AG04450 (cell line): ENCODE measurements around the gene ANTKMT. TPM values are rescaled to one million over a fixed set of nuclear protein-coding genes. Genes with fewer than 3 reads are reported as not detected.

Experiments
- CTCF ChIA-PET: fragments of 300-600, 350-600 bp; formaldehyde crosslinking; extraction: SDS; loops from one replicate; lab custom pipeline; 2022; ENCODE audit warnings: antibody characterized with exemption, inconsistent platforms; lab: Charles Lee
- POLR2A ChIA-PET: fragments of 350-600 bp; formaldehyde crosslinking; extraction: SDS; loops from one replicate; lab custom pipeline; 2021; ENCODE audit warnings: antibody characterized with exemption, inconsistent platforms; lab: Yijun Ruan, JAX
- DNase-seq: peaks from one replicate; pipeline ENCODE4 v3.0.0-alpha.2; 2011; ENCODE audit warnings: low read depth, low spot score
- H3K27ac ChIP-seq: one replicate; pipeline ENCODE4 v1.5.1; 2012; ENCODE audit warnings: low read depth, low read length, control low read depth
- H3K27me3 ChIP-seq: one replicate; pipeline ENCODE4 v1.6.0; 2012; ENCODE audit warnings: low read length; ENCODE audit not compliant: control insufficient read depth, insufficient read depth
- H3K4me3 ChIP-seq: 2 replicates; pipeline ENCODE4 v1.5.1; 2011; ENCODE audit warnings: mild to moderate bottlenecking, low read depth, low read length, control low read depth
- H3K9me3 ChIP-seq: 2 replicates; pipeline ENCODE4 v1.5.1; 2012; ENCODE audit warnings: low read length; ENCODE audit not compliant: control insufficient read depth, insufficient read depth
- polyA plus RNA-seq: library from polyadenylated mRNA; depleted of rRNA; stranded (reverse); fragments of >200 nt; gene quantifications from 2 replicates; pipeline ENCODE4 v1.2.3, GENCODE V29; 2011
- TF ChIP-seq, protein P1 (sequence below): IDR thresholded peaks from 2 replicates; pipeline ENCODE4 v1.5.1; 2011; ENCODE audit warnings: low read depth, low read length, control low read depth, inconsistent platforms

The ANTKMT gene
- polyA plus RNA-seq, 1 experiment = 5.3 TPM

DNA sequence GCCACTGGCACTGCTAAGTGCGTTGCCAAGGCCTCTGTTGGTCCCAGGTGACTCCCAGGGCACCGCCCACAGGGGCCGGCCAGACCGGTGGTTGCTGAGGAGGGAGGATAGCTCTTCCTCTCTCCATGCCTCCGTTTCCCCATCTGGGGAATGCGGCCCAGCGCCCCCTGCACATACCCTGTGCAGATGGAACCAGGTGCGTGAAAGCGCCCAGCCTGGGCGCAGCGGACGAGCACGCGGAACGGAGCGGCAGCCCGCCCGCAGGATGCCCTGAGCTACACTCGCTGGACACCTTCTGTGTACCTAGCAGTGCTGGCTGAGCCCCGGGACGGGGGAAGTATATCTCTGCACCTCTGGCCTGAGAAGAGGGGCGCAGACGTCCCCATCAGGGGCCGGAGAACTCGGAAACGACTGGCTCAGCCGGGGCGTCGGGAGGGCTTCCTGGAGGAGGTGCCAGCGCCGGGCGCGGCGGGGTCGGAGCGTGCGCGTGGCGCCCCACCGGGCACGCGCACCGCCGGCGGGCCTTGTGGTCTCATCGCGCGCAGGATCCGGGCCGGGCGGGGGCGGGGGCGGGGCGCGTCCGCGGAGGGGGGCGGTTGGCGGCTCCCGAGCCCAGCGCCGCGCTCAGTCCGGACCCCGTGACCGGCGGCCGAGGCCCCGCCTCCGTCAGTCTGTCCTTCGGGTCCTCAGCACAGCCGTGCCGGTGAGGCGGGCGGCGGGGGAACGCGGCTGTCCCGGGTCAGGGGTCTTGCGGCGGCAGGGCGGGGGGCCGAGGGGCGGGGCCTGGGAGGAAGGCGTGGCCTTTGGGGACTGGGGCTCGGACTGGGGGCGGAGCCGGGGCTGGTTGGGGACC is 5.7 kb downstream of the ANTKMT start, which contains the start of the genes CCDC78 and HAGHL:
TSS of gene CCDC78 (minus strand) at position 6 of the 853 bp plus-strand sequence. CDS start 76 bp downstream, outside the sequence.
TSS of gene HAGHL (plus strand) at position 669 of the 853 bp plus-strand sequence. CDS start 404 bp downstream, outside the sequence.
- TF ChIP-seq, protein P1, sequence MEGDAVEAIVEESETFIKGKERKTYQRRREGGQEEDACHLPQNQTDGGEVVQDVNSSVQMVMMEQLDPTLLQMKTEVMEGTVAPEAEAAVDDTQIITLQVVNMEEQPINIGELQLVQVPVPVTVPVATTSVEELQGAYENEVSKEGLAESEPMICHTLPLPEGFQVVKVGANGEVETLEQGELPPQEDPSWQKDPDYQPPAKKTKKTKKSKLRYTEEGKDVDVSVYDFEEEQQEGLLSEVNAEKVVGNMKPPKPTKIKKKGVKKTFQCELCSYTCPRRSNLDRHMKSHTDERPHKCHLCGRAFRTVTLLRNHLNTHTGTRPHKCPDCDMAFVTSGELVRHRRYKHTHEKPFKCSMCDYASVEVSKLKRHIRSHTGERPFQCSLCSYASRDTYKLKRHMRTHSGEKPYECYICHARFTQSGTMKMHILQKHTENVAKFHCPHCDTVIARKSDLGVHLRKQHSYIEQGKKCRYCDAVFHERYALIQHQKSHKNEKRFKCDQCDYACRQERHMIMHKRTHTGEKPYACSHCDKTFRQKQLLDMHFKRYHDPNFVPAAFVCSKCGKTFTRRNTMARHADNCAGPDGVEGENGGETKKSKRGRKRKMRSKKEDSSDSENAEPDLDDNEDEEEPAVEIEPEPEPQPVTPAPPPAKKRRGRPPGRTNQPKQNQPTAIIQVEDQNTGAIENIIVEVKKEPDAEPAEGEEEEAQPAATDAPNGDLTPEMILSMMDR = no peak
- H3K27ac ChIP-seq = peak within 1 kb of the TSS; percentile 39
- H3K9me3 ChIP-seq = no peaks in the 10 kb centered on the region; the same call in 1 of the 2 replicates
- DNase-seq = no peak
- POLR2A ChIA-PET = interaction anchor here (0.5 to 1.4 kb wide), 2 partner anchors 14 to 361 kb away, joined by 3 to 6 read pairs; no protein-coding TSS in a partner anchor
- H3K27me3 ChIP-seq = no peaks in the 10 kb centered on the region
- CTCF ChIA-PET = no interaction called here
- peak within 1 kb of the TSS; percentile 73 for H3K4me3 ChIP-seq

DNA sequence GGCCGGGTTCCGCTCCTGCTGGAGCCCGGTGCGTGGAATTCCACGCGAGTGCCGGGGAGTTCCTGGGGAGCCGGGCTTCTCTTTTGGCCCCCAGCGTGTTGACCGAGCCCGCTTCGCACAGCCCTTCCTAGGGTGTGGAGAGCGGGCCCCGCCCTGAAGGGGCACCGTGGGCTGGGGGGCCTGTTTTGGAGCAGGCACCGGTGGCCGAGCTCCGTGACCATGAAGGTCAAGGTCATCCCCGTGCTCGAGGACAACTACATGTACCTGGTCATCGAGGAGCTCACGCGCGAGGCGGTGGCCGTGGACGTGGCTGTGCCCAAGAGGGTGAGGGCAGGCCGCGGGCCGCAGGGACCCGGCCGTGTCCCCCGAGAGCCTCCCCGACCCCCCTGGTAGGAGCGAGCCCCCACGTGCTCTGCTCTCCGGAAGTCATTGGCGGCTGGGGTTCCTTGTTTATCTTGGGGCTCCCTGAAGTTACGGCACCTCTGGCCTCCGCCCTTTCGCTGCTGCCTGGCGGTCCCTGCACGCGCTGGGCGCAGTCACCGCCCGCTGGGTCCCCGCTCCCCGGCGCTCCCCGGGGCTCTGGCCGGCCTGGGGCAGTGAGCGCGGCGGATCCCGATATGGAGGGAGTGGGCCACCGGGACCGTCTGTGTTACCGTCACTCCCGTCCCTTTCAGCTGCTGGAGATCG is 6.5 kb downstream of the ANTKMT start:
- POLR2A ChIA-PET = interaction anchor here (0.6 kb wide), 1 partner anchor 75 kb away, joined by 3 read pairs; no protein-coding TSS in a partner anchor
- no peak overlapping the region for H3K27ac ChIP-seq
- CTCF ChIA-PET = interaction anchor here (1.0 kb wide), 1 partner anchor 15 kb away, joined by 5 read pairs; no protein-coding TSS in a partner anchor
- TF ChIP-seq, protein P1 = no peak
- H3K9me3 ChIP-seq = no peaks in the 10 kb centered on the region; the same call in 1 of the 2 replicates
- peak overlapping the region; percentile 73 for H3K4me3 ChIP-seq
- DNase-seq = no peak
- H3K27me3 ChIP-seq = no peaks in the 10 kb centered on the region

DNA sequence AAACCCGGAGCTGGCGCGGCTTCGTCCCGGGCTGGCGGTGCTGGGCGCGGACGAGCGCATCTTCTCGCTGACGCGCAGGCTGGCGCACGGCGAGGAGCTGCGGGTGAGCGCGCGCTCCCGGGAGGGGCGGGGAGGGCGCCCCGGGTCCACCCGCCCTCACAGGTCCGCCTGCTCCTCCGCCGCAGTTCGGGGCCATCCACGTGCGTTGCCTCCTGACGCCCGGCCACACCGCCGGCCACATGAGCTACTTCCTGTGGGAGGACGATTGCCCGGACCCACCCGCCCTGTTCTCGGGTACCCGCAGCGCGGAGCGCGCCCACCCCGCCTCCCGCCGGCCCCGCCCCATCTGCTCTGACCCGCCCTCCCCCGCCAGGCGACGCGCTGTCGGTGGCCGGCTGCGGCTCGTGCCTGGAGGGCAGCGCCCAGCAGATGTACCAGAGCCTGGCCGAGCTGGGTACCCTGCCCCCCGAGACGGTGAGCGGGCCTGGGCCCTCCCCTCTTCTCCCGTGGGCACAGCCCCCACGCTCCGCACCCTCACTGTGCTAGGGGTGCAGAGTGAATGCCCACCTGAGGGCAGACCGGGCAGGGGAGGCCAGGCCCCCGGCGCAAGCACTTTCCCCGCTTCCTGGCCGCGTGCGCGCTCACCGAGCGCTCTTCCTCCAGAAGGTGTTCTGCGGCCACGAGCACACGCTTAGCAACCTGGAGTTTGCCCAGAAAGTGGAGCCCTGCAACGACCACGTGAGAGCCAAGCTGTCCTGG is 7.4 kb downstream of the ANTKMT start:
- no peak overlapping the region for H3K27ac ChIP-seq
- DNase-seq = no peak
- H3K27me3 ChIP-seq = no peaks in the 10 kb centered on the region
- no peaks in the 10 kb centered on the region; the same call in 1 of the 2 replicates for H3K9me3 ChIP-seq
- TF ChIP-seq, protein P1 = no peak
- ChIA-PET CTCF (interaction anchor here (1.0 to 1.5 kb wide), 2 partner anchors 13 to 16 kb away, joined by 4 to 5 read pairs; partner anchors contain the start of gene CIAO3), POLR2A (interaction anchor here (0.6 to 0.8 kb wide), 2 partner anchors 44 to 74 kb away, joined by 3 read pairs; partner anchors contain the start of gene JMJD8)
- H3K4me3 ChIP-seq = peak overlapping the region; percentile 73

DNA sequence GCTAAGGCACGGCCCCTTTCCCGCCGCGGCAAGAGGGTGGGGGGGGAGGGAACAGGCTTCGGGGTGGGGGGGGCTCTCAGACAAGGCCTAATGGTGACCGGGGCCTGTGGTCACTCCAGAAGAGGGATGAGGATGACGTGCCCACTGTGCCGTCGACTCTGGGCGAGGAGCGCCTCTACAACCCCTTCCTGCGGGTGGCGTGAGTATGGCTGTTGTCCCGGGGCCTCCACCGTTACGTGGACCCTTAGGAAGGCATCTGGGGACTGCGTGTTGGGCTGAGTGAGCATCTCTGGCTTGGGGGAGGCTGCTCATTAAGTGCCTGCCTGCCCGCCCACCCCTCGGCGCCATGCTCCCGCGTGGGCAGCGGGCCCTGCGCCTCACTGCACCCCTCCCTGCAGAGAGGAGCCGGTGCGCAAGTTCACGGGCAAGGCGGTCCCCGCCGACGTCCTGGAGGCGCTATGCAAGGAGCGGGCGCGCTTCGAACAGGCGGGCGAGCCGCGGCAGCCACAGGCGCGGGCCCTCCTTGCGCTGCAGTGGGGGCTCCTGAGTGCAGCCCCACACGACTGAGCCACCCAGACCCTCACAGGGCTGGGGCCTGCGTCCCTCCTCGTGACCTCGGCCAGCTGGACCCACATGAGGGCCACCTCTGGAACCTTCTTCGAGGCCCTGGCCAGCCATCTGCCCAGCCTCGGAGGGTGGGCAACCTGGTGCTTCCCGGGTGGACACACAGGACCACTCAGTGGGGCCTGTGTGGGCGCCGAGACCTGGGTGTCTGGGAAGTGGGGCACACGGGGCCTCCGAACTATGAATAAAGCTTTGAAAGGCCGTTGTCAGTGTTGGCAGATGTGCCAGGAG is 8.2 kb downstream of the ANTKMT start:
- Histone ChIP-seq H3K27ac (no peak overlapping the region), H3K4me3 (peak overlapping the region; percentile 73), H3K9me3 (no peaks in the 10 kb centered on the region; the same call in 1 of the 2 replicates), H3K27me3 (no peaks in the 10 kb centered on the region)
- no peak for DNase-seq
- ChIA-PET POLR2A (interaction anchor here (1.8 kb wide), 1 partner anchor 9 kb away, joined by 5 read pairs; the partner anchor contains the start of gene ANTKMT), CTCF (interaction anchor here (1.5 kb wide), 1 partner anchor 12 kb away, joined by 4 read pairs; the partner anchor contains the start of gene CIAO3)
- TF ChIP-seq, protein P1 = no peak
